ENCODE results near the gene RBM19. TPM values are rescaled to one million over a fixed set of nuclear protein-coding genes. Genes with fewer than 3 reads are reported as not detected.

The RBM19 gene
- total and polyA plus RNA-seq, 12 donors = 13.3 to 26.6 (median 16.2) TPM

- H3K27me3 ChIP-seq = no peaks in the 10 kb centered on the region
- DNase-seq = no peak
- H3K27ac ChIP-seq = no peak overlapping the region
- no peak for ATAC-seq
- intact Hi-C loops (cut with DNase I) = no loop called here
- H3K36me3 ChIP-seq = no peaks in the 10 kb centered on the region
- no peak overlapping the region for H3K4me3 ChIP-seq
- TF ChIP-seq CTCF (IDR thresholded peaks at IDR 0.05) = no peak
- WGBS, 2 donors = 97 to 98% methylated on average over 3 of the region's 3 CpGs
- H3K4me1 ChIP-seq = no peaks in the 10 kb centered on the region
- no peaks in the 10 kb centered on the region for H3K9me3 ChIP-seq
Observed at GRCh38 chr12:113833422-113833821, 132.7 kb downstream of the RBM19 start.

- DNase-seq (no peak), ATAC-seq (no peak)
- no peaks in the 10 kb centered on the region for H3K27me3 ChIP-seq
- intact Hi-C loops (cut with DNase I) = no loop called here
- H3K36me3 ChIP-seq = no peaks in the 10 kb centered on the region
- 76 to 78% methylated on average over 20 of the region's 20 CpGs for WGBS, 2 donors
- H3K4me3 ChIP-seq = no peak overlapping the region
- no peaks in the 10 kb centered on the region for H3K4me1 ChIP-seq
- TF ChIP-seq CTCF (IDR thresholded peaks at IDR 0.05) = no peak
- H3K9me3 ChIP-seq = no peaks in the 10 kb centered on the region
- no peak overlapping the region for H3K27ac ChIP-seq
Observed at GRCh38 chr12:113831476-113831875, 134.6 kb downstream of the RBM19 start.

GRCh38 chr12:113831016-113831415 lies 135.1 kb downstream of the RBM19 start:
- Histone ChIP-seq H3K27me3 (no peaks in the 10 kb centered on the region), H3K9me3 (no peaks in the 10 kb centered on the region), H3K4me1 (no peaks in the 10 kb centered on the region), H3K27ac (no peak overlapping the region), H3K36me3 (no peaks in the 10 kb centered on the region), H3K4me3 (no peak overlapping the region)
- TF ChIP-seq CTCF (IDR thresholded peaks at IDR 0.05) = no peak
- 82 to 91% methylated on average over 4 of the region's 4 CpGs for WGBS, 2 donors
- no peak for DNase-seq
- intact Hi-C loops (cut with DNase I) = no loop called here
- no peak for ATAC-seq

- WGBS, 2 donors = 93 to 95% methylated on average over 9 of the region's 9 CpGs
- intact Hi-C loops (cut with DNase I) = no loop called here
Observed at GRCh38 chr12:113829212-113829611, 136.9 kb downstream of the RBM19 start.

More at GRCh38 chr12:113829212-113829611, 136.9 kb downstream of the RBM19 start:
- no peaks in the 10 kb centered on the region for H3K9me3 ChIP-seq
- H3K27ac ChIP-seq = no peak overlapping the region
- no peak overlapping the region for H3K4me3 ChIP-seq
- no peak for ATAC-seq
- TF ChIP-seq CTCF (IDR thresholded peaks at IDR 0.05) = no peak
- no peaks in the 10 kb centered on the region for H3K27me3 ChIP-seq
- no peaks in the 10 kb centered on the region for H3K36me3 ChIP-seq
- H3K4me1 ChIP-seq = no peaks in the 10 kb centered on the region
- DNase-seq = no peak

Data from heart right ventricle (tissue), 16 donors.